NCI-H774 (cell line): ENCODE data around the gene PDE6B.
"Not testable (repeated sequence)": the region's sequence is repeated elsewhere in the genome, so short reads cannot be mapped to it uniquely, and the experiment has no call there.

Source experiments
- DNase-seq: peaks from one replicate; lab custom pipeline; 2025; lab: John Stamatoyannopoulos, UW

The PDE6B gene

GRCh38 chr4:656436-657337, 31.3 kb downstream of the PDE6B start:
- no peak for DNase-seq

DNA sequence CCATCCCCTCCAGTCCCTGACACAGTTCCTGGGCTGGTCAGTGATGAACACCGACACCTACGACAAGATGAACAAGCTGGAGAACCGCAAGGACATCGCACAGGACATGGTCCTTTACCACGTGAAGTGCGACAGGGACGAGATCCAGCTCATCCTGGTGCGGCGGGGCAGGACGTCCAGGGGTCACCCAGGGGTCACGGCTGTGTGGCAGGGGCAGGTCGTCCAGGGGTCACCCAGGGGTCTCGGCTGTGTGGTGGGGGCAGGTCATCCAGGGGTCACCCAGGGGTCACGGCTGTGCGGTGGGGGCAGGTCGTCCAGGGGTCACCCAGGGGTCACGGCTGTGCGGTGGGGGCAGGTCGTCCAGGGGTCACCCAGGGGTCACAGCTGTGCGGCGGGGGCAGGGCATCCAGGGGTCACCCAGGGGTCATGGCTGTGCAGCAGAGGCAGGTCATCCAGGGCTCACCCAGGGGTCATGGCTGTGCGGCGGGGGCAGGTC, 32.0 kb downstream of the PDE6B start:
- no peak for DNase-seq

GRCh38 chr4:657834-658667, 32.7 kb downstream of the PDE6B start:
- no peak for DNase-seq

DNA sequence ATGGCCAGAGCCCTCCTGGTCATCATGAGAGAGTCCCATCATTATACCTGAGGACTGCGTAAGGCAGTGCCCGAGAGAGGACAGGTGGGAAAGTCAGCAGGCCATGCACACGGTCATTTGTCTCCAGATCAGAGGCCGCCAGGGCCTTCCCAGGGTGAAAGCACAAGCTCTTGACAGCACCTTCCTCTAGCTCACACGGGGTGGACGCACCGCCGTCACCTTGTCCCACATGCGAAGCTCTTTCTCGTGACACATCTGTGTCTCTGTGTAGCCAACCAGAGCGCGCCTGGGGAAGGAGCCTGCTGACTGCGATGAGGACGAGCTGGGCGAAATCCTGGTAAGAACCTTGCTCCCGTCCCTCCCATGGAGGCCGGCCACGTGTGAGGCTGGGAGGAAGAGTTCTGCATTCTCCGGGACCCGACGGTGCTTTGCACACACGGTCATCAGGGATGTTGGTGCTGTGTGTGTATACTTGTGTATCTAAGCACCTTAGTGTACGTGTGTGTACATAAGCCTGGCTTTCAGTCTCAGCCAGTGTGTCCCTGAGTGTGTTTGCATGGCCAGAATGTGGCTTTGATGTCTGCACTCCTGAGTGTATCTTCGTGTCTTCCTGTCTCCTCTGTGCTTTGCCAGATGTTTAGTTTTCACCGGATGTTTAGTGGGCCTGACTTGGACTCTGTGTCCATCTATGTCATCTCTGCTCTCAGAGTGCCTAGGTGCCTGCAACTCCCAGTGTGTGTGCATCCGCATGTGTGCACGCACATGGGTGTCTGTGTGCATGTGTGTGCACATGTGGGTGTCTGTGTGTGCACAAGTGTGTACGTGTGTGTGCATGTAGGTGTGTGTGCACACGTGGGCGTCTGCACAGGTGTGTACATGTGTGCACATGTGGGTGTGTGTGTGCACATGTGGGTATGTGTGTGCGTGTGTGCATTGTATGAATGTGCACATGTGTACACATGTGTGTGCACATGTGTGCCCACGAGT, 33.6 kb downstream of the PDE6B start:
- DNase-seq = no peak

DNA sequence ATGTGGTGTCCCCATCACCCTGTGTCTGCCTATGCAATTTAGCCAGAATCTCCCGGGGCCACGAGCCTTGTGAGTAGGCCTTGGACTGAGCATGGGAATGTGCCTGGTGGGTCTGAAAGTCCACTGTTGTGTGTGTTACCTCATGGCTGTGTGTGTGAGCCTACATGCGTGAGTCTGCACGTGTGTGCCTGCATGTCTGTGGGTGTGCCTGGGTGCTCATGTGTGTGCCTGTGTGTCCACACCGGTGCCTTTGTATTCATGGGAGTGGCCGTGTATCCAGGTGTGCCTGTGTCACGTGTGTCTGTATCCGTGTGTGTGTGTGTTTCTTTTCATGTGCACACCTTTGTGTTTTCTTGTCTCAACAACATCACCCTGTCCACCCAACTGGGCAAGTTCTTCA, 34.5 kb downstream of the PDE6B start:
- DNase-seq = no peak

DNA sequence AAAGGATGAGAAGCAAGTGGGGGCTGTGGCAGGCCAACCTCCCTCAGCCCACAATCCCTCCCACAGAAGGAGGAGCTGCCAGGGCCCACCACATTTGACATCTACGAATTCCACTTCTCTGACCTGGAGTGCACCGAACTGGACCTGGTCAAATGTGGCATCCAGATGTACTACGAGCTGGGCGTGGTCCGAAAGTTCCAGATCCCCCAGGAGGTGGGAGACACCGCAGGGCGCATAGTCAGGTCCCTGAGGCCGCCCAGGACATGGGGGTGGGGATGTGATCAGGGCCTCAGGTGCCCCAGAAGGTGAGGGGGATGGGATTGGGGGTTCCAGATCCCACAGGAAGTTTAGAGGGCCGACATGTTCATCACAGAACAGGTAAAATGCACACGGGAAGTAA, 35.0 kb downstream of the PDE6B start:
- no peak for DNase-seq

DNA sequence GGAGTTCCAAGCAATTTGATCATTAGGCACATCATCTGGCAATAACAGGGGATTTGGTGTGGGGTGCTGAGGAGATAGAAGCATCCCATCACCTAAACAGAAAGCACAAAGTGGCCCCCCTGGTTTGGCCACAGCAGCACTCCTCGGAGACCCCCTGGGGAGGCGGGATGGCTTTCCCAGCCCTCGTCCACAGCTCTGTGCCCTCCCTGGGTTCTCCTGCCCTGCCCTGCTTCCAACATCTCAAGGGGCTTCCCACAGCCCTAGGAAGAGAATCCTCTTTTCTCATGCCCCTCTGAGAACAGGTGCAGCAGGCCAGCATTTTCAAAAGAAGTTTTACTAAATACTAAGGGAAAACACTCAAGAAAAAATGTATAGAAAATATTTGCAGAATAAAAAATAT, 35.9 kb downstream of the PDE6B start:
- DNase-seq = no peak

DNA sequence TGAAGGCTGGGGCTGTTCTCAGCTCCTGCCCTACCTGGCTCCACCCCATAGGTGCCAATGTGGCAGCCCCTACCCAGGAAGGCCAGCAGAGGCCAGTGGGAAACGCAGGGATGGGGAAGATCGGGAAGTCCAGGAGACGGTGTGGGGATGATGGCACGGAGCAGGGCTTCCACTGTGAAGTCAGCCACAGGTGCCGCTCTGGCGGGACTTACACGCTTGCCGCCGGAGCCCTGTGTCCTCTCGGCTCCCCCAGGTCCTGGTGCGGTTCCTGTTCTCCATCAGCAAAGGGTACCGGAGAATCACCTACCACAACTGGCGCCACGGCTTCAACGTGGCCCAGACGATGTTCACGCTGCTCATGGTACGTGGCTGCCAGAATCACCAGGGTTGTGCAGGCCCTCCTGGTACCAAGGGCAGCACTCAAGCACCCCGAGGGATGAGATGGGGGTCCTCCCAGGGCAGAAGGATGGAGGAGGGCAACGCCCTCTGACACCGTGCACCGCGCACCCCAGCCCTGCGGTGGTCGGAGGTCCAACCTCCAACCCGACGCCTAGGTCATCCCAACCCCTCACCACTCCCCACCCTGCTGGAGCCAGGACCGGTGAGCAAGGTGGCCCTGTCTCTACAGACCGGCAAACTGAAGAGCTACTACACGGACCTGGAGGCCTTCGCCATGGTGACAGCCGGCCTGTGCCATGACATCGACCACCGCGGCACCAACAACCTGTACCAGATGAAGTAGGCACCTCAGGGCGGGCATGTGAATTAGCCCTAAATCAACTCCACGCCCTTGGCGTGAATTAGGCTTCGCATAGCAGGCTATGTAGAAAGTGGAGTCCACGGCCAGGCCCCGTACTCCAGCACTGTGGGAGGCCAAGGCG, 36.7 kb downstream of the PDE6B start:
- no peak for DNase-seq

DNA sequence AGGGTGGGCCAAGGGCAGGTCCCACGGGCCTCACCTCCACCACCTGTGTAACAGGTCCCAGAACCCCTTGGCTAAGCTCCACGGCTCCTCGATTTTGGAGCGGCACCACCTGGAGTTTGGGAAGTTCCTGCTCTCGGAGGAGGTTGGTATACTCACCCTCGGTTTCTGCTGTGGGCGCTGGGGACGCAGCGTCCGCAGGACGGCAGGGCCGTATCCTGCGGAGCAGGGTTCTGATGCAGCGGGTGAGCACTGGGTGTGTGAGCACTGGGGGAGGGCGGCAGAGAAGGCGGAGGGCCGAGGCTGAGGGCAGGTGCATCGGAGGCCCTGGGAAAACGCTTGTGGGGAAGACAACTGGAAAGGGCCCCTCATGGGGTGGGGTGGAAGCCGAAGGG, 37.7 kb downstream of the PDE6B start:
- no peak for DNase-seq

DNA sequence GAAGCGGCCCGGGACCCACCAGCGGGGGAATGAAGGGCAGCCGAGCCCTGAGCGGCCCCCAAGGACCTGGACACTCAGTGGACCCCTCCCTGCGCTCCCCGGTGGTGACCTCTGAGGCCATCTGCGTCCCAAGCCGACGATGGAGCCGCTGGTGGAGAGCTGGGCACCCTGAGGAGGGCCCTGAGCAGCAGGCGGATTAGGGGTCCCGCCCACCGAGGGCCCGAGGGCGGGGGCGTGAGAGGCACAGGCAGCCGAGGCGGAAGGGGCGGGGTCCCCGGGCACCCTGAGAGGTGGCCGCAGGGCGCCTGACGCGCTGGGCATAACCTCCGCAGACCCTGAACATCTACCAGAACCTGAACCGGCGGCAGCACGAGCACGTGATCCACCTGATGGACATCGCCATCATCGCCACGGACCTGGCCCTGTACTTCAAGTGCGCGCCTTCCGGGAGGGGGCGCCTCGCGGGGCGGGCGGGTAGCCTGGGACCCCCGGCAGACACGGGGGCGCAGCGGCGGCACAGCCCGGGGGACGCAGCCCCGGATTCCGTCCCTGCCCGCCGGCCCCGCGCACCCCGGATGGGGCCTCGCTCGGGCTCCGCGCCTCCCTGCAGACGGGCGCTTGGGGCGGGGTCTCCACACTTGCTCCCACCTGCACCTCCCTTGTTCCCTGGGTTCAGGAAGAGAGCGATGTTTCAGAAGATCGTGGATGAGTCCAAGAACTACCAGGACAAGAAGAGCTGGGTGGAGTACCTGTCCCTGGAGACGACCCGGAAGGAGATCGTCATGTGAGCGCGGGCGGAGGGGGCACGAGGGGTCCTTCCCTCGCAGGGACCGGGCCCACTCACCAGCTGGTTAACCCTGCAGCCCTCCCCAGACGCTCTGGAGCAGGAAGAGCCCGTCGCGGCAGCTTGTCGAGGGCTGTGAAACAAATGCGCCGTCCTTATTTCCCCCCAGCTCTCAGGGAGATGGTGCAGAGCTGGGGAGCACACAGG, 38.4 kb downstream of the PDE6B start:
- peak; percentile 46 for DNase-seq

GRCh38 chr4:664713-665231, 39.4 kb downstream of the PDE6B start:
- no peak for DNase-seq

DNA sequence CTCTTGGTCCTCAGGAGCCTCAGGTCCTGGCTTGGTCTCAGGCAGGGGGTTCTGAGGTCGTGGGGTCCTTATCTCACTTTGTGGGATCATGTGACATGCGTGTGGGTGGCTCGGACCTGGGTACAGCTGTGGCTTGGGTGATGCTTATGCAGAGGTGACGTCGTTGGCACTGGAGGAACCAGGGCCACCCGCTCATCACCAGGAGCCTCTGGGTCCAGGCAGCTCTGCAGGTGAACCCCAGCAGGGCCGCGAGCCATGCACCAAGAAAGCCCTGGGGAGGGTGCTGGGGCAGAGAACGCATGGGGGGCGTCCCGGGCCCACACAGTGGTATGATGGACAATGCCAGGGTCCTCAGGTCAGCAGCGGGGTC, 40.0 kb downstream of the PDE6B start:
- no peak for DNase-seq

GRCh38 chr4:665751-666435, 40.5 kb downstream of the PDE6B start:
- no peak for DNase-seq

DNA sequence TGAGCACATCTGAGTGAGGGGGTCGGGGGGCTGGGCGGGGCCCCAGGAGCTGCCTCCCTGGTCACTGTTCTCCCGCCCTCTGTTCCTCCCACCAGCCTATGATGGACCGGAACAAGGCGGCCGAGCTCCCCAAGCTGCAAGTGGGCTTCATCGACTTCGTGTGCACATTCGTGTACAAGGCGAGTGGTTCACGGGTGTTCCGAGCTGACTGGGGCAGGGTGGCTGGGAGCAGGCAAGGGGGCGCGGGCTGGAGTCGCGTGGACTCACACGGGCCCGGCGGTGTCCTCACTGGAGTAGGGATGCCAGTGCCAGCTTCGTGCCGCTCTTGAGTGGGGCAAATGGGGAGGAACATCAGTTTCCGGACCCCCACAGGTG, 41.0 kb downstream of the PDE6B start:
- DNase-seq = no peak

DNA sequence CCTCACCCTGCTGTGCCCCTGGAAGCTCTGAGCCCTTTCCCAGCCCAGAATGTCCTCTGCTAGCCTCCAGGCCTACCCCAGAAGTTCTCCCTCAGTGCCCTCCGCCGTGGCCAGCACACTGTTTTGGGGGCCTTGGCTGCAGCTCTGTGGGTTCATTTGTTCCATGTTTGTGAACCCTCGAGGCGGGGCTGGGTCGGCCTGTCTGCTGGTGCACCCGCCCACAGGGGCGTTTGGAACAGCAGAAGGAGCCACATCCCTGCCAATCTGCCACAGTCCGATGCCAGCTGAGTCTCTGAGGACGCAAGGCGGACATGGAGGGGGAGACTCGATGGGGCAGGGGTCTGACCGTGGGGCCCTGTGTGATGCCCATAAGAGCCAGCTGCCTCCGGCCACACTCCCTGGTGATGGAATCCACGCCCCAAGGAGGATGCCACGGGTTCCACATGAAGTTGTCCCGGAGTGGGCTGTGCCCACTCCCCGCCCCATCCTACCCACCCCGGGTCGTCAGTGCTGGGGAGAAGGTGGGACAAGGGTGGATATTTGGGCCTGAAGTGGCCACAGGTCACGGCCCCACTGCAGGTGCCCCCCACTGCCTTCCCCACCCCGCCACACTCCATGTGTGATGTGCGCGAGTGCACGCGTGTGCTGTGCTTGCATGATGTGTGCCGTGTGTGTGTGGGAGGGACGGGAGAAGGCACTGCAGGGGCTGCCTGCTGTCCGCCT, 41.6 kb downstream of the PDE6B start:
- no peak for DNase-seq

GRCh38 chr4:667545-667925, 42.2 kb downstream of the PDE6B start:
- no peak for DNase-seq

- DNase-seq = not testable (repeated sequence)
Observed at GRCh38 chr4:668219-668618, 42.8 kb downstream of the PDE6B start.
